HG02759 (cell line): ENCODE data around the gene VAV3.
"Not testable (repeated sequence)": the region's sequence is repeated elsewhere in the genome, so short reads cannot be mapped to it uniquely, and the experiment has no call there.

Experiments used
- ATAC-seq: cut with Tn5 transposase; IDR thresholded peaks from one replicate; pipeline ENCODE4 v1.9.1; 2021; ENCODE audit warnings: mild to moderate bottlenecking, moderate library complexity; ENCODE audit not compliant: unreplicated experiment

VAV3 gene

DNA sequence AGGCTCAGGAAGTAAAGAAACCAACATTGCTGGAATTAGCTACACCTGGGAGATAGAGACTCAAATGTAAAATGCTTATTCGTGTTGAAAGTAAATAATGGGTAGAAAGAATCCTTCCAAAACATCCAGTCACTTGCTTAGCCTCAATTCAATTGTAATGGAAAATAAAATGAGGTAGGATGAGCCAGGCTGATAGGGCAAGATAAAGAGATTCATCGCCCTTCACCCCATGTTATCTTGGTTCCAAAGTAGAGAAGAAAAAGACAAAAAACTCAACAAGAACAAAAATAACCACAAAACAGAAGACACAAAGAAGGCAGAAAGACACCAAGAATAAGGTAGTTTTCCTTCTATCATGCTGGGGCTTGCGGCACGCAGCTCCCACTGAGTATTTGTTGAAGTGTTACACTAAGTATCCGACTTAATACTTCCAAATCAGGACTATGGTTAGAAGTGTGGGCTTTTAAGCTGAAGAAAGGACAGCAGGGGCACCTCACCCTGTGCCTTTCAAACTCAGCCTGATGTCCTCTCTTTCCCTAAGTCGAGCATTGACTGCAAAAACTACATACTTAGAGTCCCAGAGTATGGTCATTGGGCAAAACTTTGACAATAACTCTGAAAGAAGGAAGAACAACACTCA is 202.1 kb downstream of the VAV3 start:
- ATAC-seq, result no peak

GRCh38 chr1:107760065-107760464 is 204.9 kb downstream of the VAV3 start:
- ATAC-seq, result no peak

DNA sequence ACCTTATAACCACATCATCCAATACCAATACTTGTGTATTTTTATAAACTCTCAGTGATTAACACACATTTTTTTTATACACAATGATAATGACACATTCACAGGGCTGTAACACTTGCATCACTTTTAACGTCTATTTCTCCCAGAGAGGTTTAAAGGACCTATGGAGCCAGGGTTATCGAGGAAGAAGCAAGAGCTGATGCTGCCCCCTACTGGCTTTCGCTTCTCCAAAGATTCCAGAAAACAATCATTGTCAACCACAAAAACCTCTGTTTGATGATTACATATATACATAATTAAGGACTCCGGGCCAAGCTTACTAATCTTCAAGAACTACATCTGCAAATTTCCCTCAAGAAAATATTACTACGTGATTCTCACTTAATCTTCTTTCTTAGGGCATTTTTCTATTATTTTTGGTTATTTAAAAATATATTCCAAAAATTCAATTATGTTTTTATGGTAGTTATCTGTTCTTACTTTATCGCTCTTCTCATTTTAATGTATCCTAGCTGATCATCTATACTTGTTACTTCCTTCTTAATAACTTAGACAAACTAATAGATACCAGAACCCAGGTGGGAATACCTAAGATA is 214.5 kb downstream of the VAV3 start:
- ATAC-seq, result no peak

DNA sequence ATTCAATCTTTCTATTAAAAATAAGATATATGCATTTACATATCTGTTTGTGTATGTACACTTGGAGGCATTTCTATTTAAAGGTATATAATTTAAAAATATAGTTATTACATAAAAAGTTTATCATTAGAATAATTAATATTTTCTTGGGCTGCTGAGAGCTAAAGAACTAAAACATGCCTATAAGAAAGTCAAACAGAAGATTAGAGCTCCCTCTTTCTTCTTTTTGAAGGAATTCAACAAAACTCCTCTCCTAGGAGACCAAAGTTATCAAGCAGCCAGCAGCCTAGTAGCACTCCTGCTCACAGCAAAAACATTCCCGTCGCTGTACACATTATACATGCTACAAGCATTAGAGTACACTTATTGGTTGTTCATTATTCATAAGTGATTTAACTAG is 216.4 kb downstream of the VAV3 start:
- no peak for ATAC-seq

GRCh38 chr1:107741242-107741641 is 223.7 kb downstream of the VAV3 start:
- ATAC-seq, result no peak

GRCh38 chr1:107740579-107740978 is 224.4 kb downstream of the VAV3 start:
- no peak for ATAC-seq

GRCh38 chr1:107739651-107740050 is 225.3 kb downstream of the VAV3 start:
- peak; percentile 12 for ATAC-seq

GRCh38 chr1:107739201-107739600 is 225.8 kb downstream of the VAV3 start:
- peak; percentile 68 for ATAC-seq

GRCh38 chr1:107733401-107733800 is 231.6 kb downstream of the VAV3 start:
- ATAC-seq, result not testable (repeated sequence)

DNA sequence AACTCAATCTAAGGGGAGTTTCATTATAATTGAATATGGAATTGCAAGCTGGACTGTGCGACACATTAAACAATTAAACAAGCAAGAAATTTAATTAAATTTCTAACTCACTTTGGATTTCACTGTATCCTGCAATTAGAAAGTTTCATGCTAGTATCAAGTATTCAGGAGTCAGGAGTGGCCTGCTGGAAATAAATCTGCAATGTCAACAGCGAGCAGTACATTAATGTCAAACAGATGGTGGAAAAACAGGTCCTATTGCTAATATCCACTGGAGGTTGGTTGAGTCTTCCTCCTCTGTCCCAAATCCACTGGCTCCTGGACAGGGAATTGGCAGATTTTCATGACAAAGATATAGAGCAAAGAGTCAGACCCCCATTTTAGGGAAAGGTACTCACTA is 237.1 kb downstream of the VAV3 start:
- no peak for ATAC-seq

GRCh38 chr1:107726860-107727259 is 238.1 kb downstream of the VAV3 start:
- no peak for ATAC-seq

DNA sequence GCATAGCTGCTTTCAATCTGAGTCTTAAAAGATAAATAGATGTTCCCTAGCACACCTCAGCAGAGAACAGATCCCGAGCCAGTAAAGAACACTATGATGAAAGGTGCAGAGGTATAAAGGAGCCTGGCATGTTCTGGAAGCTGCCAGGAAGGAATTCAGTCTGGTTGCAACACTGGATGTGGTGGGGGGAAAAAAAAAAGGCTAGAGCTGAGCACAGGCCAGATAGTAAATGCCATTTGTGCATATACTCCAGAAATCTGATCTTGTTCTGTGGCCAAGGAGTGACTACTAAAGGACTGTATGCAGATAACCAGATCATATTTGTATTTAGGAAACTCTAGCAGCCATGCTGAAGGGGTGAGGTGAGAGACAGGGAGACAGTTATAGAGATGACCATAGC is 240.3 kb downstream of the VAV3 start:
- ATAC-seq, result no peak

DNA sequence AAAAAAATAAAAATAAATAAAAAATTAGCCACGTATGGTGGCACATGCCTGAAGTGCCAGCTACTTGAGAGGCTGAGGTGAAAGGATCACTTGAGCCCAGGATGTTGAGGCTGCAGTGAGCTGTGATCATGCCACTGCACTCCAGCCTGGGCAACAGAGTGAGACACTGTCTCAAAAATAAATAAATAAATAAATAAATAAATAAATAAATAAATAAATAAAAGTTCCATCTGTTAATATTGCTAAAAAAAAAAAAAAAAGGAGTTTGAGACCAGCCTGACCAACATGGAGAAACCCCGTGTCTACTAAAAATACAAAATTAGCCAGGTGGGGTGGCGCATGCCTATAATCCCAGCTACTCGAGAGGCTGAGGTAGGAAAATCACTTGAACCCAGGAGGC is 244.8 kb downstream of the VAV3 start:
- not testable (repeated sequence) for ATAC-seq

DNA sequence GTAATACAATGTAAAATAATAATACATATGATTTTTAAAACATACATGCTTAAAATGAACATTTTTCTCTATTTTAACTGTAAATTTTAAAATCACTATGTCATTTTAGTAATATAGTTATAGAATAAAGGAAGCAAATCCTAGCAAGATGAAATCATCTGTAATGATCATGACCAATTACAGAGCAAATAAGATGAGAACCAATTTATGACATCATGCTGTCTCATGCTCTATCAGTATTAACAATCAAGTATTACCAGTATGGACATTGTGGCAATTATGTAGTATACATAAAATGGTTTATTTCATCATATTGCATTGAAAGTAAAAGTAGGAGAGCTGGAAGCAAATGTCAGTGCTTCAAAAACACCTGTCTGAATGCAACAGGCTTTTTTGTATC is 255.0 kb downstream of the VAV3 start:
- no peak for ATAC-seq

DNA sequence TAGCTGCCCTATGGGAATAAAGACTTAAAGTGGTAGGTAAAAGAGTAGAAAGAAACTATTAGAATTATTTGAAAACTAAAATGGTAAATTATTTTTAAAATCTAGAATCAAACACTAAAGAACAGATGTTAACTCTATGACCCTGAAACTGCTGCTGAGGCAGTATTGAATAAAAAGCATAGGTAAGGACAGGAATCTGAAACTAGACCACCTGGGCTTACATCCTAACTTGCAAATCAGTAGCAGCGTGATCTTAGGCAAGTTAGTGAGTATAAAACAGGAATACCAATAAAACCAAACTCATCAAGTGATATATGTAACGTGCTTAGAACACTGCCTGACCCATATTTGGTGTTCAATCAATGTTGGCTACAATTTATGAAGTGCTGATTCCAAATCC is 257.9 kb downstream of the VAV3 start:
- no peak for ATAC-seq

DNA sequence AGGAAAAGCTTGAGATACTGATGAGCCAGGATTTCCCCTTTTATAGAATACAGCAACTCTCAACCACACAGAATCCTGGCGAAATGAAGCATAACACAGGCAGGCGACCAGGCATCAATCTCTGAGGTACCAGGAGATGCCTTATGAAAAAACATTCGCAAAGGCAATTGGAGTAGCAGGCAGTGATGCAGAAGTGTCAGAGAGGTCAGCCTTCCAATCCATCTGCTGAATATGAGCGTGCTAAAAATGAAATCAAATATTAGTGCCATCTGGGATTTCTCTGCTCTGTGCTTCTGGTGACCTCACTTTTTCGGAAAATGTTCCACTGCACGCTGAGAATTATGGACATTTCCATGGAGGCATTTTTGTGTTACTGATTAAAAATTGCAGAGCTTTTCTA is 258.8 kb downstream of the VAV3 start:
- ATAC-seq, result no peak

DNA sequence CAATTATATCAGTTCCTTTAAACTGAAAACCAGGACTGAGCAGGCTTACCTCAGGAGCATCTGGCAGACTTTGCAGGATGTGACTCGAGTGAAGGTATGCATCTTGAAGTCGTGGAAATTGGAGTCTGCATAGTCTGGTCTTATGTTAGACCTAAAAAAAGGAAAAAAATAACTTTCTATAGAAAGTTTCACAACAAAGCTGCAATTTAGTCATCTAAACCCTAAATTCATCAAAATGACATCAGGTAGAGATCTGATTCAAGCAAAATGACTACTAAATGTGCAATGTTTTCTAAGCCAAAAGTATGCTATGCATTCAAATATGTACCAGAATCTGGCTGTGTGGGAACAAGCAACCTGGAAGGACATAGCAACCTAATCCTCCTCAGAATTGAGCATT is 260.1 kb downstream of the VAV3 start:
- ATAC-seq, result no peak

DNA sequence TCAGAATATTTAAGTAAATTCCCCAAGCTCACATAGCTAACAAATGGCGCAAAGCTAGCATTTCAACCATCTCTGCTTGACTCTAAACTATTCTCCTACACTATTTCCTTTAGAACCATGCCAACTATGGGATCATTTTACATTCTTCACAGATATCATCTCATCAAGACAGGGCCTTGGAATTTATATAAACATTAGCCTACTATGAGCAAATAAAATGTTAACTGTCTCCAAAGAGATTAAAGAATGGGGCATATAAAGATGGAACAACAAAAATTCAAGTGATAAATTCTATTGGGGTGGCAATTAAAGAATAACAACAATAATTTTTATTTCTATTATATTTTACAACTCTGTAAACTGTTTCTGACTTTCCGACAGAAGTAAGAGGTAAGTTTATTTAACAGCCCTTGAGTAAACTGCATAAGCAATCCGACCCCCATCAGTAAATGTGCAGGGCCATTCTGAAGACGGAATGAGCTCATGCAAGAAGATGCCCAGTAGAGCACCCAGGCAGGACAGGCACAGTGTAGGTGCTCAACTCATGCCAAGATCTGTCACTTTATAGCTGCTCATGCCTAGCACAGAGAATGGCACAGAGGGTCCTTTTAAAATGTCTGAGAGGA is 261.9 kb downstream of the VAV3 start:
- no peak for ATAC-seq

- ATAC-seq, result not testable (repeated sequence)
These were observed 264.3 kb downstream of the VAV3 start for GRCh38 chr1:107700651-107701050.

DNA sequence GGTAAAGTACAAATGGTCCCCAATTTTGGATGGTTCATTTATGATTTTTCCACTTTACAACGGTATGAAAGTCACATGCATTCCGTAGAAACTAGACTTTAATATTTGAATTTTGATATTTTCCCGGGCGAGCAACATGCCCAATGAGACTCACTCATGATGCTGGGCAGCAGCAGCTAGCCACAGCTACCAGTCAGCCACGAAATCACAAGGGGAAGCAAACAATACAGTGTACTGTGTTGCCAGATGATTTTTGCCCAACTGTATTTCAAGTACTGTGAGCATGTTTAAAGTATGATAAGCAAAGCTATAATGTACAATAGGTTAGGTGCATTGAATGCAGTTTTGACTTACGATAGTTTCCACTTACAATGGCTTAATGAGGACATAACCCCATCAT is 266.8 kb downstream of the VAV3 start:
- ATAC-seq, result no peak

DNA sequence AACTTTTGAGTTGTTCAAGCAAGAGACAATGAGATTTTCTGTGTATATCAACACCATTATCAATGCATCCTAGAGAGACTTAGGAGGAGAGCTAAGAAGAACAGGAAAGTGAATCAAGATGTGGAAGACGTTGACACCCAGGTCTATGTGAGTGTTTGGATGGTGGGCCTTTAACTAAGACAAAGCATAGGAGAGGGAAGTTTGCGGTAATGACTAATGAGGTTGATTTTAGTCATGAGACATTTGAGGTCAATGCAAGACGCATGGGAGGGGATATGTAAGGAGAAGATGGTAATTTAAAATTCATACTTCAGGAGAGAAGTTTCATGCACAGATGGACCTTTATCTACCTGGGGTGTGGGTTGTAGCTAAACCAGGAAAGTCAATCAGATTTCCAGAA is 269.6 kb downstream of the VAV3 start:
- no peak for ATAC-seq

DNA sequence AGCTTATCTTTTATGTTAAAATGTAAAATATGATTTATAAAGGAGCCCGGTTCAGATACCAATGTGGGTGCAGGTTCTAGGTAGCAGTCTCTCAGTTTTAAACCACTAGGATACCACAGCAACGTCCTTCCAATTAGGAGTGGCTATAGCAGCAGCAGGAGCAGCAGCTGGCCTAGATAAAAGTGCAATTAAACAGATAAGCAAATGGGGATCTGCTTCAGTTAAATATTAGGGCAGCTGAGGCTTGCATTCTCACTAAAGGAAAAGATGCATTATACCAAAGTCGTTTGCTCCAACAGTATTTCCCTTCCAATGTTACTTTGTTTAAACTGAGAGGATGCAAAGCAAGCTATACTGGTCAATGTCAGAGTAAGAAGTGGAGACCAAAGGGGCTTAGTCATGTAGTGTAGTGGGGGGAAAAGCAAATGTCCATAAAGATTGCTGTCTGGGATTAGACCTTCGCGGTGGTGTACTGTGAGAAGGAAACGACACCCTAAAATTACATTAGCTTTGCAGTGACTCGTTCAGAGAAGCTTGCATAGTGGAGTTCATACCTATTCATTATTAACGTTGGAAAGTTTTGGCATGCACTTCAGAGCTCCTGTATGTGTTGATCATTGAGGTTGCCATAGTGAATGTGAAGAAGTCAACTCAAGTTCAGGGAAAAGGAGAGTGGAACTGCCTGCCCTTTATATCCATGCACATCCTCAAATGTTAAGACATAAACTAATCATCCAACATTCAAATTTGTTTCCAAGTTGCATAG is 272.2 kb downstream of the VAV3 start:
- no peak for ATAC-seq
